DND-41 (cell line): ENCODE measurements around the gene CEP290.

ENCODE experiments used
- CTCF ChIP-seq: IDR thresholded peaks from 2 replicates; pipeline ENCODE4 v1.5.1; 2012; ENCODE audit warnings: borderline replicate concordance, low read length, moderate library complexity, mild to moderate bottlenecking; ENCODE audit not compliant: poor library complexity, severe bottlenecking; ENCODE audit errors: extremely low read depth
- EZH2 ChIP-seq: IDR thresholded peaks from 3 replicates; pipeline ENCODE4 v1.6.1; 2012; ENCODE audit warnings: borderline replicate concordance, low read depth, mild to moderate bottlenecking, moderate library complexity, low read length, inconsistent platforms; ENCODE audit not compliant: severe bottlenecking

GRCh38 chr12:88113871-88114270 lies 28.0 kb downstream of the CEP290 start:
- TF ChIP-seq CTCF (no peak), EZH2 (no peak)
